Measurements from ENCODE around the gene PELI1.

DNA sequence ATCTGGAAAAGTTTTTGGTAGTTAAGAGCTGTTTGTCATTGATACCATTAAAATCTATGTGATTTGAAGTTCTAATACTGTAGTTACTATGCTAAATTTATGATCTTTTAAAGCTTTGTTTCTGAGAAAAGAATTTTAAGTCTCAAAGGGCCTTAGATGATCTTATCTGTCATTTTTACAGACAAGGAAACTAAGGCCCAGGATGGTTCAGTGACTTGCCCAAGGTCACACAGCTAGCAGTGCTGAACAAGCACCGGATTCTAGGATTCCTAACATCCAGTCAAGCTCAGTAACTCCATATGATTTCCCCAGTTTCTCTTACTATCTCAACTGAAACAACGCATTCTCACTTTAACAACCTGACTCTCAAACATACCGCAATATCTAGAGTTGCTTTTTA is 37.7 kb downstream of the PELI1 start:
- TF ChIP-seq, protein P1, sequence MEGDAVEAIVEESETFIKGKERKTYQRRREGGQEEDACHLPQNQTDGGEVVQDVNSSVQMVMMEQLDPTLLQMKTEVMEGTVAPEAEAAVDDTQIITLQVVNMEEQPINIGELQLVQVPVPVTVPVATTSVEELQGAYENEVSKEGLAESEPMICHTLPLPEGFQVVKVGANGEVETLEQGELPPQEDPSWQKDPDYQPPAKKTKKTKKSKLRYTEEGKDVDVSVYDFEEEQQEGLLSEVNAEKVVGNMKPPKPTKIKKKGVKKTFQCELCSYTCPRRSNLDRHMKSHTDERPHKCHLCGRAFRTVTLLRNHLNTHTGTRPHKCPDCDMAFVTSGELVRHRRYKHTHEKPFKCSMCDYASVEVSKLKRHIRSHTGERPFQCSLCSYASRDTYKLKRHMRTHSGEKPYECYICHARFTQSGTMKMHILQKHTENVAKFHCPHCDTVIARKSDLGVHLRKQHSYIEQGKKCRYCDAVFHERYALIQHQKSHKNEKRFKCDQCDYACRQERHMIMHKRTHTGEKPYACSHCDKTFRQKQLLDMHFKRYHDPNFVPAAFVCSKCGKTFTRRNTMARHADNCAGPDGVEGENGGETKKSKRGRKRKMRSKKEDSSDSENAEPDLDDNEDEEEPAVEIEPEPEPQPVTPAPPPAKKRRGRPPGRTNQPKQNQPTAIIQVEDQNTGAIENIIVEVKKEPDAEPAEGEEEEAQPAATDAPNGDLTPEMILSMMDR (conservative IDR thresholded peaks at IDR 0.05 in 1 of 2, IDR thresholded peaks at IDR 0.05 in 1 of 2; ENCODE audit: low read depth in 1 of 2, low read length in 2 of 2), result no peak
- TF ChIP-seq EZH2 (IDR thresholded peaks at IDR 0.05; ENCODE audit: low read length, missing control alignments), result no peak

Measured in fibroblast of lung (primary cell).